Measurements from ENCODE around the gene PNPLA7.

DNA sequence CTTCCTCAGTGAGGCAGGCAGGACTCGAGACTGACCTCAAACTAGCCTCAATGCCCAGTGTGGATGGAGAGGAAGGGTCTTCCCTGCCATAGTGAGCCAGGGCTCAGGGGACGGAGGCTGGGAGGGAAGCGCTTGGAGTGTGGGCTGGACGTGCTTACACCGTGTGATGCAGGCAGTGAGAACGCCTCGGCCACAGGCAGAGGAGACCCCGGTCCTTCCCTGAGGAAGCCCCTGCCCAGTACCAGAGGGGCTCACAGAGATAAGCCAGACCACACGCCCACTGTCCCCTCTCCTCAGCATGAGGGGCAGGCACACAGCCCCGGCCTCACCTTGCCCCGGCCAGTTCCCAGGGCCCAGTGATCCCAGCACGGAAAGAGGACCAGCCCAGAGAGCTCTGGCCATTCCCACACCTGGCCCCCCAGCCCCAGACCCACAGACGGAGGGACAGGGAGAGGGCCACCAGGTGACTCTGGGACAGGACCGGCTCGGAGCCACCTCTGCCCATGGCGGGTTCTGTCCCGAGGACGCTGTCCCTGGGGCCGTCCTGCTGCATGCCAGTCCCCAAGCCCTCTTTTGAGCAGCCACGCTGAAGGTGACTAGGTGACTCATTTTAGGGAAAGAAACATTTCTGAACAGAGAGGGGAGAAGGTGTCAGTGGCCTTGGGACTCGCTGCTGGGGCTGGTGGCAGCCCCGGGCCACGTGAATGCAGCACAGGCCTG is 85.0 kb downstream of the PNPLA7 start:
- TF ChIP-seq, protein P1, sequence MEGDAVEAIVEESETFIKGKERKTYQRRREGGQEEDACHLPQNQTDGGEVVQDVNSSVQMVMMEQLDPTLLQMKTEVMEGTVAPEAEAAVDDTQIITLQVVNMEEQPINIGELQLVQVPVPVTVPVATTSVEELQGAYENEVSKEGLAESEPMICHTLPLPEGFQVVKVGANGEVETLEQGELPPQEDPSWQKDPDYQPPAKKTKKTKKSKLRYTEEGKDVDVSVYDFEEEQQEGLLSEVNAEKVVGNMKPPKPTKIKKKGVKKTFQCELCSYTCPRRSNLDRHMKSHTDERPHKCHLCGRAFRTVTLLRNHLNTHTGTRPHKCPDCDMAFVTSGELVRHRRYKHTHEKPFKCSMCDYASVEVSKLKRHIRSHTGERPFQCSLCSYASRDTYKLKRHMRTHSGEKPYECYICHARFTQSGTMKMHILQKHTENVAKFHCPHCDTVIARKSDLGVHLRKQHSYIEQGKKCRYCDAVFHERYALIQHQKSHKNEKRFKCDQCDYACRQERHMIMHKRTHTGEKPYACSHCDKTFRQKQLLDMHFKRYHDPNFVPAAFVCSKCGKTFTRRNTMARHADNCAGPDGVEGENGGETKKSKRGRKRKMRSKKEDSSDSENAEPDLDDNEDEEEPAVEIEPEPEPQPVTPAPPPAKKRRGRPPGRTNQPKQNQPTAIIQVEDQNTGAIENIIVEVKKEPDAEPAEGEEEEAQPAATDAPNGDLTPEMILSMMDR (IDR thresholded peaks at IDR 0.05) = no peak
- no peak for TF ChIP-seq EP300 (IDR thresholded peaks at IDR 0.05; ENCODE audit: low read depth)
- TF ChIP-seq POLR2AphosphoS5 (IDR thresholded peaks at IDR 0.05) = no peak
- TF ChIP-seq POLR2A (IDR thresholded peaks at IDR 0.05) = no peak

Data from transverse colon (tissue), 4 donors.